ENCODE results near the gene LRP1.

Gene LRP1

DNA sequence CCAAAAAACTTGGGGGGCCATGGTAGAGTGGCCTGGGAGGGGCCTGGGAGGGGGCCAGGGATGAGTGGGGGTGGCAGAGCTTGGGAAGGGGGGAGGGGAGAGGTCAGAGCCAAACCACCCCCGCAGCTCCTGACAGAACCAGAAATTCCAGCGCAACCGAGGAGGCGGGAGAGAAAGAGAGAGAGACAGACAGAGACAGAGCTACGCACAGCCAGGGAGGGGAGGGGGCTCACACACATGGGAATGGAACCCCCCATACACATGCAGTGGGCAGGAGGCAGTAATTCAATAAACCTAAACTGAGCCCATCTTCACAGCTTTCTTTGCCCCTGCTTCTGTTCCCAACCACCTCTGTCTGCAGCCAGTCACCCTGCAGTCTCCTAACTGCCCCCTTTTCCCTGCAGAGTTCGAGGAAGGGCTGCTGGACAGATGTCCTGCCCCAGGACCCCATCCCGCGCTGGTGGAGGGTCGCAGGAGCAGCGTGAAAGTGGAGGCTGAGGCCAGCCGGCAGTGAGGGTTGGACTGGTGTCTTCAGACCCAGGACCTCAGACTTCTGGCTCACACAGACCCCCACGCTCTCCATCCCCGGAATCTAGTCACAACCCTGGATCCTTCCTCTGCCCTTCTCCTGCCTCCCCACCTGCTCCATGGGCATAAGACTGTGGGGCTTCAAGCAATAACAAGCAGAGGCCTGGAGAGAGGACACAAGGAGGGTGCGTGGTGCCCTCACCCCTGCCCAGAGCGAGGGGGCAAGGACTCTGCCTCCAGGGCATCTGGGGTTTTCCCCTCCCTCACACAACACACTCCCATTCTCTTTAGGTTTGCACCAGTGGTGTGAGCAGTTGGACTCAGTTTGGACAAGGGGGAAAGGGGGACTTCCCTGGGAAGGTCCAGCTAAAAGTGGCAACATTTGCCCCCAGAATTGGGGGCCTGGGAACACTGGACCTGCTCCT is 33.8 kb upstream of the LRP1 start:
- no peak for DNase-seq (ENCODE audit: low read depth)

DNA sequence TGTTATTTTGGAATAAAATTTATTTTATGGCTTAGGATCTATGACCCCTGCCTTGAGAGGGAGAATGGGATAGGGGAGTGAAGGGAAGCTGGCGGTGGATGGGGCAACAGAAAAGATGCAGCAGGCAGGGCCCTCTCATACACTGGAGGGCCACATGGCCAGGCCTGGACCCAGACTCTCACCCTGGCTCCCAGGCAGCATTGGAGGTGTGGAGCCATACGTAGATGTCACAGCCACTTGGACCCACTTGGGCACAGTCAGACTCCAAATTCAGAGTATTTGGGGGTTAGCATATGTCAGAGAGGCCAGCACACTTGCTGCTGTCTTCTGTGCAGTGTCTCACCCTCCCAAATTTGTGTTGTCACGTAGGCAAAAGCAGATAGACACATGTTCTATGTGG is 32.8 kb upstream of the LRP1 start:
- DNase-seq (ENCODE audit: low read depth): no peak

GRCh38 chr12:57096099-57096572 is 32.1 kb upstream of the LRP1 start:
- DNase-seq (ENCODE audit: low read depth): no peak

GRCh38 chr12:57096748-57097553 is 31.3 kb upstream of the LRP1 start:
- no peak for DNase-seq (ENCODE audit: low read depth)

DNA sequence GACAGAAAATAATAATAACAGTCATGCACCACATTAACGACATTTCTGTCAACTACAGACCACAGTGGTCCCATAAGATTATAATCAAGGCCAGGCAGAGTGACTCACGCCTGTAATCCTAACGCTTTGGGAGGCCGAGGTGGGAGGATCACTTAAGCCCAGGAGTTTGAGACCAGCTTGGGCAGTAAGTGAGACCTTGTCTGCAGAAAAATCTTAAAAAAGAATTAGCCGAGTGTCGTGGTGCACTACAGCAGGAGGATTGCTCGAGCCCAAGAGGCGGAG is 30.8 kb upstream of the LRP1 start:
- no peak for DNase-seq (ENCODE audit: low read depth)

DNA sequence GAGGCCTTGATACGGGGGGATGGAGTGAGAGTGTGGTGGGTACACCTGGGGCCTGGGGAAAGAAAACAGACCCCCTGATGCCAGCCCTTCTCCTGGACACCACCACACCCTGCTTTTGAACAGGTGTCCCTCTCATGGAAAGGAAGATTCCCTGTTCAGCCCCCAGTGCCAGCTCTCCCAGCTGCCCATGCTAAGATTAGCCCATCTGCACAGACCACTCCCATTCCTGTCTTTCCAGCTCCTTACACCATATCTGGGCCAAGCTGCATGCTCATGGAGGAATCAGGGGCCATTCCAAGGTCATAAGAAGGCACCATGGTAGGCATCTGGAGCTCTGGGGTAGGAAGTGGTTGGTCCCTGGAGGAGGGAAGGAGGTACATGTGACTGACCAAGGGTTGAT is 29.7 kb upstream of the LRP1 start:
- DNase-seq (ENCODE audit: low read depth): no peak

- DNase-seq (ENCODE audit: low read depth): no peak
Observed at GRCh38 chr12:57099047-57099714, 29.1 kb upstream of the LRP1 start.

- no peak for DNase-seq (ENCODE audit: low read depth)
Observed at GRCh38 chr12:57099766-57100165, 28.5 kb upstream of the LRP1 start.

DNA sequence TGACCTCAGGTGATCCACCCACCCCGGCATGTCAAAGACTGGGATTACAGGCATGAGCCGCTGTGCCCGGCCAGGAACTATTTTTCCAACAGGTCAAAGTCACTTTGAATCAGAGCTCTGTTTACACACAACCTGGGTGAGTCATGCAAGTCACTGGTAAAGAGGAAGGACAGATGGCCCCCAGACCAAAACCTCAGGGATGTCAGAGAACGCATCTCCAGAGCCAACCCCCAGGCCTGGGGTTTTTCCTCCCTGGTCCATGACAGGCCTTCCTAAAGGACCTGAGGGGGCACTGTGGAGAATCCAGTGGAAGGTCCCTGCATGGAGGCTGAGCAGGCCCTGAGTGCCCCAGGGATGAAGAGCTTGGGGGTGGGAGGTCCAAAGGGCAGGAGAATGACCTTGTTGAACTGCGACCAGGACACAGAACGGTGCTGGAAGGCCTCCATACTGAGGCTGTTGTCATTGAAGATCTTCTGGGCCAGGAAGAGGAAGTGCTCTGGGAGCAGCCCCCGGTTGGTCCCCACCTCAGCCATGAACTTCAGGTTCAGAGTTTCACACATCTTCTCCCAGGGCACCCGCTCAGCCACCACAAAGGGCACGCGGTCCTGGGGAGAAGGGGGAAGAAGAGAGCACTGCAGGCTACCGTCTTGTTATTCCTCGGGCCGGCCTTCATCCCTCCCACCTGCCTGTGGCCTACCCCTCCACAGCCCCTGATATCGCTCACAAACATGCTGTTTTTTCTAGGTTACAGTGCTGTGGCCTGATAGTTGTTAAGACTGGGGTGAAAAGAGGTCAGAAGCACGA is 26.2 kb upstream of the LRP1 start:
- no peak for DNase-seq (ENCODE audit: low read depth)

DNA sequence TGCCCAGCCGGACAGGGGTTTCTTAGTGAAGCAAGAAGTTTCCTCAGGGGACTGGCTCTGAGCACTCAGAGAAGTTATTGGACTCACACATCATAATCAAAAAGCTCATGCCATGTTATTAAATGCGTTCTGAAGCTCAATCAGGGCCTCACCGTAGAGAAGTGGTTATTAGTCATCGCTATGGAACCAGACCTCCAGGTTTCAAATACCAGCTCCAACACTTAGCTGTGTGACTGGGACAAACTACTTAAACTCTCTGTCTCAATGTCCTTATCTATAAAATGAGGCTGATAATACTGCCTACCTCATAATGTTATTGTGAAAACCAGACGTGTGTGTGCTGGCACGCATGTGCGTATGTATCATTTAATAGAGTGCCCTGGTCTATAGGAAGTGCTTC is 24.4 kb upstream of the LRP1 start:
- no peak for DNase-seq (ENCODE audit: low read depth)

GRCh38 chr12:57104292-57104910 is 23.9 kb upstream of the LRP1 start:
- DNase-seq (ENCODE audit: low read depth): no peak

GRCh38 chr12:57105011-57105753 is 23.1 kb upstream of the LRP1 start:
- DNase-seq (ENCODE audit: low read depth): no peak

GRCh38 chr12:57106021-57106708 is 22.1 kb upstream of the LRP1 start:
- DNase-seq (ENCODE audit: low read depth): no peak

GRCh38 chr12:57107456-57108155 is 20.7 kb upstream of the LRP1 start:
- no peak for DNase-seq (ENCODE audit: low read depth)

DNA sequence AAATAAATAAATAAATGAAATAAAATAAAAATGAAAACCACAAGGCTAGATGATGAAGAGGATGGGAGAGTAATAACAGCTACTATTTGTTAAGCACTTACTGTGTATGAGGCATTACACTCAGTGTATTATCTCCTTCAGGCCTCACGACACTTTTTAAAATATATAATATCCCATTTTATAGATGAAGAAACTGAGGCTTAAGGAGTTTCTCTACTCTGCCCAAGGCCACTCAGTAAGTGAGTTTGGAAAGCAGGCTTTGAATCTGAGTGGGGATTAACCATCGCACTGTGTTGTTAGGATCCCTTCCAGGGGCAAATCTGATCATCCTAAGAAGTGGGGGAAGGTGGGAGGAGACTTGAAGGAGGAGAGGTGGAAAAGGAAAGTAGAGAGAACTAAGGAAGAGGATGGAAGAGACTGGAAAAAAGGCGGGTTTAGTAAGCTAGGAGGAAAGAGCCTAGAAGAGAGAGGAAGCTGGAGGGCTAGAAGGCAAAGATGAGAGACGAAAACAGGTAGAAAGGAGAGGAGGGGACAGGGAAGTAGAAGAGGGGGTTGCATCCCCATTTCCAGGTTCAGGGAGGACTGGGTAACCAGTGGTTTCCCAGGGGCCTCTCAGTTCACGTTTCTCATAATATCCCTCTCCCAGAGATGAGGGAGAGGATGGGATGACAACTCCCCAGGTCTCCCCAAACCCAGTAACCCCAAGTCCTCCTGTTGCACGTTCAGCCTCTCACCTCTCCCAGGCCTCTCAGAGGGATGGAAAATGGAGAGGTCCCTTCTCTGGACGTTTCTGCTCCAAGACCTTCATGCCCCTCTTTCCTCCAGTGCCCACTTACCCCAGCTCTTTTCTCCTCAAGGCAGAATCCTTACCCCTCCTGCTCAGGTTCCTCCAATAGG is 18.8 kb upstream of the LRP1 start:
- no peak for DNase-seq (ENCODE audit: low read depth)

DNA sequence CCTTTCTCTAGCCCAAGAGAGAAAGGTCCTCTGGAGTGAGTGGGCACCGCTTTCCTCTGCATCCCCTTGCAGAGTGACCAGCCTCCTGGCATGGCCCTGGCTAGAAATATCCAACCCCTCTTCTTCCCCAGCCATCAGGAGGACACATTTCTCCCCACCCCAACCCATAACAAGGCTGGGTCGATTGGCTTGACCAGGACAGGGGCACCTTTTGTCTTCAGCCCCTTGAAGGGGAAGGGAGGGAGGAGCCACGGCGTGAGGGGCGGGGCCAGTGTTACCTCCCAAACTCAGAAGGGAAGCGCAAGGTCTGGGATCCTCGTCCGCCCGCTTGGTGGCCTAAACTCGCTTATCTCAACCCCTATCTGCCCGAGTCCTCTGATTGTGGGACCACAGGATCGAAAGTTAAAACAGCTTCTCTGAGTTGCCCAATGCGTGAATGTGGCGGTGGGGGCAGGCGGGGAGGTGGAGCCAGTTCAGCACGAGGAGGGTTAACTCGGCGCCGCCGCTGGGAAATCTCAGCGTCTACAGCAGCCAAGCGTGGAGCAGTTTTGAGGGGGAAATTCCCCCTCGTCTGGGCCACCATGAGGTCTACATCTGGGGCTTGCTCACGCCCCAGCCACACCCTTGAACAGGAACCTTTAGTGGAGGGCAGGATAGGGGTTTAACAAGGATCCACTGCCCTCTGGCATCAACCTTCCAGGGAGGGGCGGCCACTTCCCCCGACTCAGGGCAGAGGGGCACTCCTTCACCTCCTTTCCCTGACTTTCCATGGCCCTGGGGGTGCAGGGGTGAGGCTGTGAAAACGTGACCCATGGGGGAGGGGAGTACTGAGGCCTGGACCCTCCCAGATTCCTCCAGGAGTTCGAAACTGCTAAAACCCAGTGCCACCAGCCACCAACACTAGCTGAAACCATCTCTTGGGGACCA is 17.9 kb upstream of the LRP1 start:
- peak; percentile 82 for DNase-seq (ENCODE audit: low read depth)

GRCh38 chr12:57111031-57111734 is 17.1 kb upstream of the LRP1 start, which contains the start of gene STAT6:
STAT6 (minus strand) TSS chr12:57111362; CDS start chr12:57108278, 3,084 bp downstream.
- DNase-seq (ENCODE audit: low read depth): peak; percentile 91
